Endodermal cell (in vitro differentiated cells): ENCODE measurements around the gene IGFBP2. TPM values are rescaled to one million over a fixed set of nuclear protein-coding genes. Genes with fewer than 3 reads are reported as not detected.

Experiments
- DNase-seq: peaks from one replicate; pipeline ENCODE4 v3.0.0-alpha.2; 2017
- H3K27ac ChIP-seq: 2 replicates; pipeline ENCODE4 v1.5.1; 2013; ENCODE audit warnings: mild to moderate bottlenecking, low read depth, low read length, moderate library complexity
- H3K27me3 ChIP-seq: 2 replicates; pipeline ENCODE4 v1.6.1; 2013; ENCODE audit warnings: mild to moderate bottlenecking, low read length, moderate library complexity; ENCODE audit not compliant: insufficient read depth, control insufficient read depth, poor library complexity, severe bottlenecking
- H3K36me3 ChIP-seq: 2 replicates; pipeline ENCODE4 v1.7.0; 2013; ENCODE audit warnings: mild to moderate bottlenecking, low read length, moderate library complexity; ENCODE audit not compliant: control insufficient read depth, insufficient read depth
- H3K4me1 ChIP-seq: one replicate; pipeline ENCODE4 v1.7.0; 2013; ENCODE audit warnings: low read length; ENCODE audit not compliant: control insufficient read depth, insufficient read depth
- H3K4me3 ChIP-seq: 2 replicates; pipeline ENCODE4 v1.5.1; 2013; ENCODE audit warnings: mild to moderate bottlenecking, low read length, moderate library complexity
- H3K9ac ChIP-seq: 2 replicates; pipeline ENCODE4 v1.6.1; 2013; ENCODE audit warnings: mild to moderate bottlenecking, low read length, moderate library complexity; ENCODE audit not compliant: poor library complexity, severe bottlenecking; ENCODE audit errors: extremely low read depth
- H3K9me3 ChIP-seq: 2 replicates; pipeline ENCODE4 v1.6.1; 2013; ENCODE audit warnings: mild to moderate bottlenecking, low read length, moderate library complexity; ENCODE audit not compliant: control insufficient read depth
- H3K27ac Mint-ChIP-seq: 2 replicates; pipeline ENCODE4 v1.8.0; 2020; ENCODE audit warnings: mixed read lengths
- H3K27me3 Mint-ChIP-seq: 2 replicates; pipeline ENCODE4 v1.8.0; 2021; ENCODE audit warnings: mild to moderate bottlenecking, mixed read lengths; ENCODE audit not compliant: insufficient read depth
- H3K36me3 Mint-ChIP-seq: 2 replicates; pipeline ENCODE4 v1.8.0; 2020; ENCODE audit warnings: low read depth, mixed read lengths
- H3K4me1 Mint-ChIP-seq: 2 replicates; pipeline ENCODE4 v1.8.0; 2020; ENCODE audit warnings: mixed read lengths
- H3K4me3 Mint-ChIP-seq: 2 replicates; pipeline ENCODE4 v1.8.0; 2020; ENCODE audit warnings: mild to moderate bottlenecking, moderate library complexity, mixed read lengths
- H3K9me3 Mint-ChIP-seq: 2 replicates; pipeline ENCODE4 v1.8.0; 2020; ENCODE audit warnings: mild to moderate bottlenecking, mixed read lengths
- WGBS, 2 experiments: methylation state at CpG; one replicate each; pipeline versions ENCODE4 v1.1.5 to v1.1.7; 2013; ENCODE audit warnings: missing lambda C conversion rate in 2 of 2, mixed read lengths in 1 of 2; ENCODE audit not compliant: insufficient coverage in 1 of 2, insufficient read length in 1 of 2; 5-methylcytosine and 5-hydroxymethylcytosine counted together
- total RNA-seq, 2 donors: library from RNA; stranded (reverse); fragmentation: NEBNext Ultra II Directional in 1 of 2; extraction: Animal tissue kit (Norgen Biotek cat#: 25700) in 1 of 2; gene quantifications; 2 replicates in 1 of 2; 3 replicates in 1 of 2; pipeline ENCODE4 v1.2.1, GENCODE V29; 2021
- TF ChIP-seq, protein P1 (sequence below): fragments of 200-600 bp; sonication (generic); conservative IDR thresholded peaks from 2 replicates; pipeline ENCODE4 v1.5.0; 2021; ENCODE audit warnings: antibody characterized with exemption, mild to moderate bottlenecking

IGFBP2 gene
- total RNA-seq, 2 donors from 2014 or later, result 80.8 to 313 TPM

- H3K4me1 Mint-ChIP-seq, result peaks cover 11% of the 10 kb centered on the region
- no peaks in the 10 kb centered on the region for H3K9me3 Mint-ChIP-seq
- TF ChIP-seq, protein P1, sequence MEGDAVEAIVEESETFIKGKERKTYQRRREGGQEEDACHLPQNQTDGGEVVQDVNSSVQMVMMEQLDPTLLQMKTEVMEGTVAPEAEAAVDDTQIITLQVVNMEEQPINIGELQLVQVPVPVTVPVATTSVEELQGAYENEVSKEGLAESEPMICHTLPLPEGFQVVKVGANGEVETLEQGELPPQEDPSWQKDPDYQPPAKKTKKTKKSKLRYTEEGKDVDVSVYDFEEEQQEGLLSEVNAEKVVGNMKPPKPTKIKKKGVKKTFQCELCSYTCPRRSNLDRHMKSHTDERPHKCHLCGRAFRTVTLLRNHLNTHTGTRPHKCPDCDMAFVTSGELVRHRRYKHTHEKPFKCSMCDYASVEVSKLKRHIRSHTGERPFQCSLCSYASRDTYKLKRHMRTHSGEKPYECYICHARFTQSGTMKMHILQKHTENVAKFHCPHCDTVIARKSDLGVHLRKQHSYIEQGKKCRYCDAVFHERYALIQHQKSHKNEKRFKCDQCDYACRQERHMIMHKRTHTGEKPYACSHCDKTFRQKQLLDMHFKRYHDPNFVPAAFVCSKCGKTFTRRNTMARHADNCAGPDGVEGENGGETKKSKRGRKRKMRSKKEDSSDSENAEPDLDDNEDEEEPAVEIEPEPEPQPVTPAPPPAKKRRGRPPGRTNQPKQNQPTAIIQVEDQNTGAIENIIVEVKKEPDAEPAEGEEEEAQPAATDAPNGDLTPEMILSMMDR, result no peak
- H3K27ac Mint-ChIP-seq, result no peak overlapping the region
- Histone ChIP-seq H3K4me1 (peaks cover 9% of the 10 kb centered on the region), H3K4me3 (no peak overlapping the region), H3K36me3 (peaks cover 38% of the 10 kb centered on the region), H3K27ac (no peak overlapping the region), H3K9me3 (no peaks in the 10 kb centered on the region), H3K27me3 (no peaks in the 10 kb centered on the region), H3K9ac (no peak overlapping the region)
- H3K36me3 Mint-ChIP-seq, result peaks cover 20% of the 10 kb centered on the region
- DNase-seq, result no peak
- H3K27me3 Mint-ChIP-seq, result peaks cover 2% of the 10 kb centered on the region
- H3K4me3 Mint-ChIP-seq, result no peak overlapping the region
- WGBS, 2 experiments, result 80 to 91% methylated on average over 1 of the region's 1 CpG
Measured at GRCh38 chr2:216663106-216663505, 29.9 kb downstream of the IGFBP2 start.

- H3K4me3 ChIP-seq, result no peak overlapping the region
- TF ChIP-seq, protein P1, result no peak
- H3K27me3 ChIP-seq, result no peaks in the 10 kb centered on the region
- Mint-ChIP-seq H3K36me3 (peaks cover 20% of the 10 kb centered on the region), H3K9me3 (no peaks in the 10 kb centered on the region), H3K27me3 (peaks cover 2% of the 10 kb centered on the region), H3K4me3 (no peak overlapping the region), H3K27ac (no peak overlapping the region), H3K4me1 (peaks cover 11% of the 10 kb centered on the region)
- peak overlapping the region; percentile 15 for H3K27ac ChIP-seq
- peaks cover 9% of the 10 kb centered on the region for H3K4me1 ChIP-seq
- H3K36me3 ChIP-seq, result peaks cover 37% of the 10 kb centered on the region
- WGBS, 2 experiments, result 95% methylated on average over 11 to 18 of the region's 18 CpGs
- H3K9ac ChIP-seq, result no peak overlapping the region
- DNase-seq, result no peak
- no peaks in the 10 kb centered on the region for H3K9me3 ChIP-seq
Measured at GRCh38 chr2:216663846-216664245, 30.6 kb downstream of the IGFBP2 start.

- no peak overlapping the region for H3K4me3 Mint-ChIP-seq
- H3K27me3 Mint-ChIP-seq, result peaks cover 2% of the 10 kb centered on the region
- H3K27ac Mint-ChIP-seq, result no peak overlapping the region
- Histone ChIP-seq H3K27ac (peak overlapping the region; percentile 68), H3K36me3 (peaks cover 37% of the 10 kb centered on the region), H3K9me3 (no peaks in the 10 kb centered on the region), H3K4me3 (no peak overlapping the region), H3K27me3 (no peaks in the 10 kb centered on the region), H3K4me1 (peaks cover 9% of the 10 kb centered on the region), H3K9ac (no peak overlapping the region)
- DNase-seq, result peak; percentile 67
- 86% methylated on average over 6 of the region's 6 CpGs; no CpG with 5 or more reads in 1 of the 2 experiments for WGBS, 2 experiments
- peaks cover 11% of the 10 kb centered on the region for H3K4me1 Mint-ChIP-seq
- H3K9me3 Mint-ChIP-seq, result no peaks in the 10 kb centered on the region
- H3K36me3 Mint-ChIP-seq, result peaks cover 20% of the 10 kb centered on the region
- TF ChIP-seq, protein P1, result peak; percentile 64
Measured at GRCh38 chr2:216664593-216665034, 31.4 kb downstream of the IGFBP2 start.
